Measurements from ENCODE around the gene SYAP1. TPM values are rescaled to one million over a fixed set of nuclear protein-coding genes. Genes with fewer than 3 reads are reported as not detected.

Gene SYAP1
- total and polyA plus RNA-seq, 9 of the 15 experiments (the other 6 are each of a cell fraction or from before 2014, with no cell fraction given), result 5.7 to 35.3 (median 27.6) TPM

GRCh38 chrX:16797841-16798240 is 78.4 kb downstream of the SYAP1 start:
- CTCF ChIA-PET (ENCODE audit: low intra/inter-chr PET ratio), result no interaction called here
- 93% methylated on average over 4 of the region's 4 CpGs for WGBS (ENCODE audit: insufficient coverage, low coverage, missing lambda C conversion rate)
- TF ChIP-seq ZBED1 (IDR thresholded peaks at IDR 0.05) (no peak), JUNB (CRISPR knock-in tag; conservative IDR thresholded peaks at IDR 0.05) (no peak), RCOR1 (IDR thresholded peaks at IDR 0.05; ENCODE audit: borderline replicate concordance in 1 of 2, low read depth in 2 of 2, low read length in 2 of 2) (no peak), ZZZ3 (IDR thresholded peaks at IDR 0.05) (no peak), SNAPC5 (CRISPR knock-in tag; IDR thresholded peaks at IDR 0.05) (no peak), HIVEP1 (CRISPR knock-in tag; IDR thresholded peaks at IDR 0.05) (no peak), SFPQ (IDR thresholded peaks at IDR 0.05; ENCODE audit: low read depth, low read length) (no peak), E2F1 (CRISPR knock-in tag; IDR thresholded peaks at IDR 0.05) (no peak), HDAC3 (IDR thresholded peaks at IDR 0.05; ENCODE audit: borderline replicate concordance, partially characterized antibody) (no peak)

More at GRCh38 chrX:16797841-16798240, 78.4 kb downstream of the SYAP1 start:
- no TSS peak for BruUV-seq (replicated peaks)
- POLR2A ChIA-PET, result interaction anchor here (1.5 to 3.1 kb wide), 3 partner anchors 10 to 28 kb away, joined by 4 to 15 read pairs (median 12); no protein-coding TSS in a partner anchor
- no peak overlapping the region for H3K4me3 ChIP-seq
- FAIRE-seq (no peak), ATAC-seq (no peak), DNase-seq (ENCODE audit: extremely low read depth in 1 of 4, low spot score in 3 of 4) (no peak)
- H2AFZ ChIP-seq (ENCODE audit: low read depth, low read length), result no peak overlapping the region
- in situ Hi-C loops (cut with MboI), result no loop called here
- no peaks in the 10 kb centered on the region for H4K20me1 ChIP-seq (replicated peaks; ENCODE audit: control insufficient read depth, insufficient read depth, low read length)
- H3K4me2 ChIP-seq (ENCODE audit: insufficient read depth, low read length), result no peak overlapping the region
- no peaks in the 10 kb centered on the region for H3K9me3 ChIP-seq (replicated peaks; ENCODE audit: control insufficient read depth, insufficient read depth, low read depth, low read length)
- H3K9ac ChIP-seq (ENCODE audit: insufficient read depth in 1 of 2, low read depth in 2 of 2, low read length in 2 of 2), result no peak overlapping the region
- H3K79me2 ChIP-seq (ENCODE audit: control insufficient read depth, insufficient read depth, low read length), result peaks cover 81% of the 10 kb centered on the region
- no peak overlapping the region for H3K27ac ChIP-seq (ENCODE audit: extremely low read depth, low read depth, low read length)
- no peaks in the 10 kb centered on the region; a peak in 1 of 5 replicates for H3K4me1 ChIP-seq (replicated peaks in 1 of 2; ENCODE audit: control insufficient read depth in 2 of 2, insufficient read depth in 2 of 2, low read length in 2 of 2)
- no peaks in the 10 kb centered on the region for H3K9me1 ChIP-seq (ENCODE audit: control insufficient read depth, insufficient read depth, low read length)
- H3K36me3 ChIP-seq (ENCODE audit: control insufficient read depth, insufficient read depth, low read length), result peaks cover 66% of the 10 kb centered on the region
- no peaks in the 10 kb centered on the region for H3K27me3 ChIP-seq (ENCODE audit: control insufficient read depth in 2 of 2, insufficient read depth in 2 of 2, low read length in 2 of 2)
- intact Hi-C loops (cut with micrococcal nuclease), result no loop called here

Data from K562 (cell line).